Measurements from ENCODE around the gene ODF2.

ODF2 gene

DNA sequence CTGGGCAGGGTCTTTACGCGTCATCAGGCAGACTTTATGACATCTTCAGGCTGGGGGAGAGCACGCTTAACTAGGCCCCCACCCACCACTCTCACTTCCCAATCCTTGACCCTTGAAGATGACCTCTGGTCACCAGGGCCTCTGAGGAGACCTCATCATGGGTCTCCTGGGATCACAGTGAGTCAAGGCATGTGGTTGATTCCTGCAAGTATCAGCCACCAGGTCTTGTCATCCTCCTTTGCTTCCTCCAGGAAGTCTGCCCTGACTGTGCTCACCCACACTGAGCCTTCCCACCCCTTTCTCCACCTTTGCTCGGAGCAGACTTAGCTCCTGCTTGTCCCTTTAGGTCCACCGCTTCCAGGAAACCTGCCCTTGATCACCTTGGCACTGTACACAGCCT lies 17.3 kb downstream of the ODF2 start:
- no peak for ATAC-seq
- TF ChIP-seq SNAI2 (CRISPR knock-in tag; IDR thresholded peaks at IDR 0.05) (no peak), ISL1 (CRISPR knock-in tag; IDR thresholded peaks at IDR 0.05) (no peak), OSR1 (CRISPR knock-in tag; IDR thresholded peaks at IDR 0.05) (no peak), RARB (CRISPR knock-in tag; IDR thresholded peaks at IDR 0.05) (no peak), ZNF70 (CRISPR knock-in tag; IDR thresholded peaks at IDR 0.05) (no peak), BACH2 (CRISPR knock-in tag; IDR thresholded peaks at IDR 0.05; ENCODE audit: borderline replicate concordance) (no peak), ZFP30 (CRISPR knock-in tag; IDR thresholded peaks at IDR 0.05) (no peak), ZC3H10 (CRISPR knock-in tag; IDR thresholded peaks at IDR 0.05) (no peak), CREB5 (CRISPR knock-in tag; IDR thresholded peaks at IDR 0.05; ENCODE audit: low read depth) (no peak)

DNA sequence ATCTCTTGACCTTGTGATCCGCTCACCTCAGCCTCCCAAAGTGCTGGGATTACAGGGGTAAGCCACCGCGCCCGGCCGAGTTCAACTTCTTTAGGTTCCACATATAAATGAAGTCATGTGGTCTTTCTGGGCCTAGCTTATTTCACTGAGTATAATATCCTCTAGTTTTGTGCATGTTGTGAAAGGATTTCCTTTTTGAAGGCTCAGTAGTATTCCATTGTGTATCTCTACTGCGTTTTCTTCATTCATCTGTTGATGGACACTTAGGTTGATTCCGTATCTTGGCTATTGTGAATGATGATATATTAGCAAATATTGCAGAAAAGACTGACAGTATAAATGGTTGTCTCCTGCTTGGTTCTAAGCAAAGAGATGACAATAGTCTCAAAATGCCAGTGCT lies 20.1 kb downstream of the ODF2 start:
- ATAC-seq, result no peak
- no peak for TF ChIP-seq TSHZ2 (CRISPR knock-in tag; IDR thresholded peaks at IDR 0.05)
- no peak for TF ChIP-seq TCF4 (CRISPR knock-in tag; IDR thresholded peaks at IDR 0.05; ENCODE audit: borderline replicate concordance)
- no peak for TF ChIP-seq CREB5 (CRISPR knock-in tag; IDR thresholded peaks at IDR 0.05; ENCODE audit: low read depth)
- TF ChIP-seq ARNTL (CRISPR knock-in tag; IDR thresholded peaks at IDR 0.05; ENCODE audit: borderline replicate concordance, low read depth), result no peak
- TF ChIP-seq, protein P1, sequence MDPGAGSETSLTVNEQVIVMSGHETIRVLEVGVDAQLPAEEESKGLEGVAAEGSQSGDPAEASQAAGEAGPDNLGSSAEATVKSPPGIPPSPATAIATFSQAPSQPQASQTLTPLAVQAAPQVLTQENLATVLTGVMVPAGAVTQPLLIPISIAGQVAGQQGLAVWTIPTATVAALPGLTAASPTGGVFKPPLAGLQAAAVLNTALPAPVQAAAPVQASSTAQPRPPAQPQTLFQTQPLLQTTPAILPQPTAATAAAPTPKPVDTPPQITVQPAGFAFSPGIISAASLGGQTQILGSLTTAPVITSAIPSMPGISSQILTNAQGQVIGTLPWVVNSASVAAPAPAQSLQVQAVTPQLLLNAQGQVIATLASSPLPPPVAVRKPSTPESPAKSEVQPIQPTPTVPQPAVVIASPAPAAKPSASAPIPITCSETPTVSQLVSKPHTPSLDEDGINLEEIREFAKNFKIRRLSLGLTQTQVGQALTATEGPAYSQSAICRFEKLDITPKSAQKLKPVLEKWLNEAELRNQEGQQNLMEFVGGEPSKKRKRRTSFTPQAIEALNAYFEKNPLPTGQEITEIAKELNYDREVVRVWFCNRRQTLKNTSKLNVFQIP (CRISPR knock-in tag; IDR thresholded peaks at IDR 0.05; ENCODE audit: borderline replicate concordance, low read depth), result no peak
- TF ChIP-seq TOX (CRISPR knock-in tag; IDR thresholded peaks at IDR 0.05; ENCODE audit: borderline replicate concordance), result no peak
- no peak for TF ChIP-seq OSR1 (CRISPR knock-in tag; IDR thresholded peaks at IDR 0.05)
- TF ChIP-seq RARB (CRISPR knock-in tag; IDR thresholded peaks at IDR 0.05), result no peak

DNA sequence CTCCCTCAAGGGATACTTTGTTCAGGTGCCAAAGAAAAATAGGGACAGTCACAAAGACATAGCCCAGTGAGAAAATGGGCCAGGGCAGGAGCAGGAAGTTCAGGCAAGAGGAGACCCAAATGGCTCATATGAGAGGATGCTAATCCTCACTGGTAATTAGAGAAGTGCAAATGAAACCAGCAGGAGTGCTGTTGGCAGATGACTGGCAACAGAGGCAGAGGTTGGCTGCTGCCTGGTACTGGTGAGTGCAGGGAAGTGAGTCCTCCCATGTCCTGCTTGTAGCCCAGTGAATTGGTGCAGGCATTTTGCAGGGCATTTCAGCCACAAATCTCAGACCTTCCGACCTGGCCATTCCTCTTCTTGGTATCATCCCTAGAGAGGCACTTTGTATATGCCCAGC lies 23.5 kb downstream of the ODF2 start:
- ATAC-seq, result no peak
- TF ChIP-seq PATZ1 (CRISPR knock-in tag; IDR thresholded peaks at IDR 0.05; ENCODE audit: borderline replicate concordance), result no peak
- no peak for TF ChIP-seq CSDC2 (CRISPR knock-in tag; IDR thresholded peaks at IDR 0.05)
- no peak for TF ChIP-seq SNAI2 (CRISPR knock-in tag; IDR thresholded peaks at IDR 0.05)
- no peak for TF ChIP-seq ZNF70 (CRISPR knock-in tag; IDR thresholded peaks at IDR 0.05)
- TF ChIP-seq ZNF8 (CRISPR knock-in tag; IDR thresholded peaks at IDR 0.05), result no peak
- TF ChIP-seq, protein P2, sequence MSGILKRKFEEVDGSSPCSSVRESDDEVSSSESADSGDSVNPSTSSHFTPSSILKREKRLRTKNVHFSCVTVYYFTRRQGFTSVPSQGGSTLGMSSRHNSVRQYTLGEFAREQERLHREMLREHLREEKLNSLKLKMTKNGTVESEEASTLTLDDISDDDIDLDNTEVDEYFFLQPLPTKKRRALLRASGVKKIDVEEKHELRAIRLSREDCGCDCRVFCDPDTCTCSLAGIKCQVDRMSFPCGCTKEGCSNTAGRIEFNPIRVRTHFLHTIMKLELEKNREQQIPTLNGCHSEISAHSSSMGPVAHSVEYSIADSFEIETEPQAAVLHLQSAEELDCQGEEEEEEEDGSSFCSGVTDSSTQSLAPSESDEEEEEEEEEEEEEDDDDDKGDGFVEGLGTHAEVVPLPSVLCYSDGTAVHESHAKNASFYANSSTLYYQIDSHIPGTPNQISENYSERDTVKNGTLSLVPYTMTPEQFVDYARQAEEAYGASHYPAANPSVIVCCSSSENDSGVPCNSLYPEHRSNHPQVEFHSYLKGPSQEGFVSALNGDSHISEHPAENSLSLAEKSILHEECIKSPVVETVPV (CRISPR knock-in tag; IDR thresholded peaks at IDR 0.05), result no peak
- TF ChIP-seq ZFP30 (CRISPR knock-in tag; IDR thresholded peaks at IDR 0.05), result no peak
- no peak for TF ChIP-seq BACH2 (CRISPR knock-in tag; IDR thresholded peaks at IDR 0.05; ENCODE audit: borderline replicate concordance)
- no peak for TF ChIP-seq PPARA (CRISPR knock-in tag; IDR thresholded peaks at IDR 0.05; ENCODE audit: borderline replicate concordance)
- TF ChIP-seq GLIS3 (CRISPR knock-in tag; IDR thresholded peaks at IDR 0.05), result no peak
- TF ChIP-seq ZC3H10 (CRISPR knock-in tag; IDR thresholded peaks at IDR 0.05), result no peak
- TF ChIP-seq OSR1 (CRISPR knock-in tag; IDR thresholded peaks at IDR 0.05), result no peak
- TF ChIP-seq TSHZ2 (CRISPR knock-in tag; IDR thresholded peaks at IDR 0.05), result no peak
- no peak for TF ChIP-seq TOX (CRISPR knock-in tag; IDR thresholded peaks at IDR 0.05; ENCODE audit: borderline replicate concordance)
- TF ChIP-seq, protein P1 (CRISPR knock-in tag; IDR thresholded peaks at IDR 0.05; ENCODE audit: borderline replicate concordance, low read depth), result no peak
- TF ChIP-seq ZFP3 (CRISPR knock-in tag; IDR thresholded peaks at IDR 0.05), result no peak
- no peak for TF ChIP-seq TCF4 (CRISPR knock-in tag; IDR thresholded peaks at IDR 0.05; ENCODE audit: borderline replicate concordance)
- no peak for TF ChIP-seq ARNTL (CRISPR knock-in tag; IDR thresholded peaks at IDR 0.05; ENCODE audit: borderline replicate concordance, low read depth)
- TF ChIP-seq RARB (CRISPR knock-in tag; IDR thresholded peaks at IDR 0.05), result no peak
